ENCODE results near the gene LRRTM3. TPM values are rescaled to one million over a fixed set of nuclear protein-coding genes. Genes with fewer than 3 reads are reported as not detected.

The LRRTM3 gene
- total RNA-seq, 4 donors from 2014 or later: not detected

- TF ChIP-seq POLR2A (IDR thresholded peaks at IDR 0.05): no peak
- no peak for TF ChIP-seq CTCF (IDR thresholded peaks at IDR 0.05)
- H3K4me1 ChIP-seq: no peaks in the 10 kb centered on the region
- 85% methylated on average over 2 of the region's 2 CpGs for WGBS, 2 donors
Observed at GRCh38 chr10:66882271-66882670, 43.6 kb upstream of the LRRTM3 start.

GRCh38 chr10:66886848-66887247, 39.0 kb upstream of the LRRTM3 start:
- intact Hi-C loops (cut with DNase I): no loop called here
- no peak for TF ChIP-seq POLR2A (IDR thresholded peaks at IDR 0.05)
- TF ChIP-seq CTCF (IDR thresholded peaks at IDR 0.05): no peak
- H3K27me3 ChIP-seq: no peaks in the 10 kb centered on the region

More at GRCh38 chr10:66882271-66882670, 43.6 kb upstream of the LRRTM3 start:
- no peak overlapping the region for H3K27ac ChIP-seq
- H3K9me3 ChIP-seq: no peaks in the 10 kb centered on the region
- no peaks in the 10 kb centered on the region for H3K36me3 ChIP-seq
- intact Hi-C loops (cut with DNase I): no loop called here
- no peaks in the 10 kb centered on the region for H3K27me3 ChIP-seq
- H3K4me3 ChIP-seq (replicated peaks in 1 of 3): no peak overlapping the region
- no peak for DNase-seq

GRCh38 chr10:66888237-66888636, 37.6 kb upstream of the LRRTM3 start:
- Histone ChIP-seq H3K9me3 (no peaks in the 10 kb centered on the region), H3K27me3 (no peaks in the 10 kb centered on the region), H3K27ac (no peak overlapping the region), H3K4me3 (replicated peaks in 1 of 3) (no peak overlapping the region), H3K4me1 (no peaks in the 10 kb centered on the region), H3K36me3 (no peaks in the 10 kb centered on the region)
- intact Hi-C loops (cut with DNase I): no loop called here
- 70 to 81% methylated on average over 1 of the region's 1 CpG for WGBS, 2 donors
- DNase-seq: no peak
- TF ChIP-seq CTCF (IDR thresholded peaks at IDR 0.05): no peak
- TF ChIP-seq POLR2A (IDR thresholded peaks at IDR 0.05): no peak

More at GRCh38 chr10:66886848-66887247, 39.0 kb upstream of the LRRTM3 start:
- Histone ChIP-seq H3K27ac (no peak overlapping the region), H3K4me3 (replicated peaks in 1 of 3) (no peak overlapping the region), H3K36me3 (no peaks in the 10 kb centered on the region), H3K9me3 (no peaks in the 10 kb centered on the region), H3K4me1 (no peaks in the 10 kb centered on the region)
- no peak for DNase-seq

- no peak overlapping the region for H3K27ac ChIP-seq
- H3K4me1 ChIP-seq: no peaks in the 10 kb centered on the region
- intact Hi-C loops (cut with DNase I): no loop called here
- no peak overlapping the region for H3K4me3 ChIP-seq (replicated peaks in 1 of 3)
- no peak for DNase-seq
- H3K36me3 ChIP-seq: no peaks in the 10 kb centered on the region
- WGBS, 2 donors: 55% methylated on average over 2 of the region's 2 CpGs
- no peaks in the 10 kb centered on the region for H3K9me3 ChIP-seq
- no peaks in the 10 kb centered on the region for H3K27me3 ChIP-seq
- TF ChIP-seq POLR2A (IDR thresholded peaks at IDR 0.05): no peak
- TF ChIP-seq CTCF (IDR thresholded peaks at IDR 0.05): no peak
Observed at GRCh38 chr10:66892871-66893270, 33.0 kb upstream of the LRRTM3 start.

- H3K27me3 ChIP-seq: no peaks in the 10 kb centered on the region
- H3K4me3 ChIP-seq (replicated peaks in 1 of 3): no peak overlapping the region
- 93 to 95% methylated on average over 5 of the region's 5 CpGs for WGBS, 2 donors
- H3K36me3 ChIP-seq: no peaks in the 10 kb centered on the region
- TF ChIP-seq POLR2A (IDR thresholded peaks at IDR 0.05) (no peak), CTCF (IDR thresholded peaks at IDR 0.05) (no peak)
- H3K4me1 ChIP-seq: no peaks in the 10 kb centered on the region
- H3K9me3 ChIP-seq: no peaks in the 10 kb centered on the region
- DNase-seq: no peak
- intact Hi-C loops (cut with DNase I): no loop called here
- no peak overlapping the region for H3K27ac ChIP-seq
Observed at GRCh38 chr10:66910671-66911070, 15.2 kb upstream of the LRRTM3 start.

All from thyroid gland (tissue), 4 donors.